Measurements from ENCODE around the gene NPRL2.

Gene NPRL2

DNA sequence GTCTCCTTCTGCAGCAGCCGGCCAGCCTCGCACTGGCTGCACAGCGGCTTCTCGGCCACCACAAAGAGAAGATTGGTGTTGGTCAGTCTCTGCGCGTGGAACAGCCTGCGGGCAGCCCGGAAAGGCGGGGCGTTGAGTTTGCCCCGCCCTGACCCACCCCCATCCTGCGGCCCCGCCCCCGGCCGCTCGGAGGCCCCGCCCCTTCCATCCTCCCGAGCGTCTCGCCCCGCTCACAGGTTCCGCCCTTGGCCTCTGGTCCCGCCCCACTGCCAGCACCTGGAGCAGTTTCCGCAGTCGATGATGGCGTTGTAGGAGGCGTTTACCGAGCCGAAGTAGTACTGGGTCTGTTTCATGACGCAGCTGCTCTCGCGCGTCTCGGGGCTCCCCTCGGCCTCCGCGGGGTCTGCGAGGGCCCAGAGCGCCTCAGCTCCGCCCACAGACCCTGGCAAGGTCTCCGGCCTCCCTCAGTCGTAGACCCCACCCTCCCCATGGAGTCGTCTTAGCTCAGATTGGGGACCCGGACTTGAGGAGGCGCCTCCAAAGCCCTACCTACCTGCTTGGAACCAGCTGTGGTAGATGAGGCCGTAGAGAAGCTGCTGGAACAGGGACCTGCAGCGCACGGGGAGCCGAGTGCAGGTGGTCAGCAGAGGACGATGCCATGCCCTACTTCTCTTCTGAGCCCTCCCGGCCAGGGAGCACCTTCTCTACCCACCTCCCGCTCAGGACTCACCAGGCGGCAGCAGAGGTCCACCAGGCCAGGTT, 14.7 kb upstream of the NPRL2 start:
- no CpG with 5 or more reads among the region's 53 CpGs for WGBS (ENCODE audit: extremely low coverage, insufficient coverage, insufficient read length)
- no peak overlapping the region for H2BK12ac ChIP-seq (ENCODE audit: low read length)
- peak overlapping the region; percentile 21 for H2BK120ac ChIP-seq (ENCODE audit: insufficient read depth, low read length, poor library complexity)
- peak overlapping the region; percentile 88 for H3K4me2 ChIP-seq (ENCODE audit: low read length)
- peak overlapping the region; percentile 47 for H3K14ac ChIP-seq (ENCODE audit: low read length)
- no peaks in the 10 kb centered on the region for H3K9me3 ChIP-seq (ENCODE audit: insufficient read depth, low read depth, low read length)
- H3K23ac ChIP-seq (ENCODE audit: low read length), result no peak overlapping the region
- no peak overlapping the region for H3K4ac ChIP-seq (ENCODE audit: low read depth, low read length)
- peak overlapping the region; percentile 31 for H3K18ac ChIP-seq (ENCODE audit: low read length)
- H2AFZ ChIP-seq (ENCODE audit: insufficient read depth, low read length, poor library complexity), result peak overlapping the region; percentile 88
- H2BK5ac ChIP-seq (ENCODE audit: low read depth, low read length, poor library complexity), result no peak overlapping the region
- H3K27ac ChIP-seq (ENCODE audit: low read depth, low read length), result no peak overlapping the region
- peak overlapping the region; percentile 47 for H3K9ac ChIP-seq (ENCODE audit: low read length)
- DNase-seq, result peak; percentile 86 to 92
- H3K79me1 ChIP-seq (ENCODE audit: low read length), result peaks cover 2% of the 10 kb centered on the region
- no peaks in the 10 kb centered on the region for H3K36me3 ChIP-seq (ENCODE audit: control insufficient read depth in 1 of 2, insufficient read depth in 2 of 2, low read length in 2 of 2)
- H4K12ac ChIP-seq (ENCODE audit: low read depth, low read length), result no peak overlapping the region
- H4K8ac ChIP-seq (ENCODE audit: low read depth, low read length), result peak overlapping the region; percentile 39
- H4K91ac ChIP-seq (ENCODE audit: low read depth, low read length), result peak overlapping the region; percentile 15
- no peak overlapping the region for H2AK5ac ChIP-seq (ENCODE audit: low read length)
- H3K27me3 ChIP-seq (ENCODE audit: insufficient read depth, low read length), result no peaks in the 10 kb centered on the region
- peaks cover 10 to 13% of the 10 kb centered on the region in 2 experiments for H3K4me1 ChIP-seq (ENCODE audit: control insufficient read depth in 1 of 2, insufficient read depth in 2 of 2, low read length in 2 of 2)
- H3K79me2 ChIP-seq (ENCODE audit: control insufficient read depth, insufficient read depth, low read length, poor library complexity), result peaks cover 1% of the 10 kb centered on the region
- H3K4me3 ChIP-seq (ENCODE audit: low read depth, low read length), result peak overlapping the region; percentile 65

DNA sequence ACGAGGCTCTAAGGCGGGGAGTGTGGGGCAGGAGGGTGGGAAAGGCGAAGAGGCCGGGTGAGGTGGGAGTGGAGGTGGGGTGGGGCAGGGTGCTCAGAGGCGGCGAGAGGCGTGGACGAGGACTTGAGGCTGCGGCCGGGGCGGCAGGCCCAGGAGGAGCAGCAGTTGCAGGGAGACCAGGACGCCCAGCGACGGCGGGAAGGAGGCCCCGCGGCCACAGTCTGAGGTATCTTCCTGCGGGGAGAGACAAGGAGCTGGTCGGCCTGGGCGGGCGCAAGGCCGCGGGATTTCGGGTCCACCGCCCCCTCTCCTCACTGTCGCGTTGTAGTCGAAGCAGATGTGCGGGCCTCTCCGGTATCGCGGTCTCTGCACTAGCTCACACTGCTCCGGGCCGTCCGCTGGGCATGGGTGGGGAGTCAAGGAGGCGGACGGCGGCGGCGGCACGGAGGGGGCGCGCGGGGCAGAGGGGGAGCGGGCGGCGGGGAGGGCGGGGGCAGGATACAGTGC, 14.1 kb upstream of the NPRL2 start:
- H3K9ac ChIP-seq (ENCODE audit: low read length), result no peak overlapping the region
- peak overlapping the region; percentile 62 for H2AFZ ChIP-seq (ENCODE audit: insufficient read depth, low read length, poor library complexity)
- H3K36me3 ChIP-seq (ENCODE audit: control insufficient read depth in 1 of 2, insufficient read depth in 2 of 2, low read length in 2 of 2), result no peaks in the 10 kb centered on the region
- no peak overlapping the region for H2BK120ac ChIP-seq (ENCODE audit: insufficient read depth, low read length, poor library complexity)
- H3K9me3 ChIP-seq (ENCODE audit: insufficient read depth, low read depth, low read length), result no peaks in the 10 kb centered on the region
- peak overlapping the region; percentile 6 for H4K12ac ChIP-seq (ENCODE audit: low read depth, low read length)
- H4K91ac ChIP-seq (ENCODE audit: low read depth, low read length), result peak overlapping the region; percentile 3
- H3K4ac ChIP-seq (ENCODE audit: low read depth, low read length), result no peak overlapping the region
- no peak overlapping the region for H3K27ac ChIP-seq (ENCODE audit: low read depth, low read length)
- peak in 1 of 2 donors; percentile 29 for DNase-seq
- H2AK5ac ChIP-seq (ENCODE audit: low read length), result no peak overlapping the region
- H3K23ac ChIP-seq (ENCODE audit: low read length), result no peak overlapping the region
- H2BK5ac ChIP-seq (ENCODE audit: low read depth, low read length, poor library complexity), result no peak overlapping the region
- peaks cover 1% of the 10 kb centered on the region for H3K79me2 ChIP-seq (ENCODE audit: control insufficient read depth, insufficient read depth, low read length, poor library complexity)
- H3K4me1 ChIP-seq (ENCODE audit: control insufficient read depth in 1 of 2, insufficient read depth in 2 of 2, low read length in 2 of 2), result peaks cover 10 to 13% of the 10 kb centered on the region in 2 experiments
- no peaks in the 10 kb centered on the region for H3K27me3 ChIP-seq (ENCODE audit: insufficient read depth, low read length)
- H3K4me2 ChIP-seq (ENCODE audit: low read length), result peak overlapping the region; percentile 88
- H3K18ac ChIP-seq (ENCODE audit: low read length), result no peak overlapping the region
- no CpG with 5 or more reads among the region's 48 CpGs for WGBS (ENCODE audit: extremely low coverage, insufficient coverage, insufficient read length)
- no peak overlapping the region for H3K14ac ChIP-seq (ENCODE audit: low read length)
- peak overlapping the region; percentile 65 for H3K4me3 ChIP-seq (ENCODE audit: low read depth, low read length)
- H3K79me1 ChIP-seq (ENCODE audit: low read length), result peaks cover 2% of the 10 kb centered on the region
- peak overlapping the region; percentile 71 for H4K8ac ChIP-seq (ENCODE audit: low read depth, low read length)
- H2BK12ac ChIP-seq (ENCODE audit: low read length), result no peak overlapping the region

DNA sequence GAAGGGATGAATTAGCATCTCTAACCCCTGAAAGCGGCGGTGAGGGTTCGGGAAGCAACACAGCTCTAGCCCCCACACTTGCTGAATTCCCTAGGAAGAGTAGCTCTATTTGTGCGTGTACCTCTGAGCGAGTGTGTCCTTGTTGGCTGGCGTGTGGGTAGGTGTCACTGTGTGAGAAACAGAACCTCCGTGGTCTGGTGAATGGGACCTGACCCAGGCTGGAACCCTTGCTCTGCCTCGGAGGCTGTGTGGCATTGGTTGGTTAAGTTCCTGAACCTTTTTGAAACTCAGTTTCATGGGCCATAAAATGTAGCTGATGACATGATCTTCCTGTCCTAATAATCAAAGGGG, 9.2 kb upstream of the NPRL2 start:
- H4K91ac ChIP-seq (ENCODE audit: low read depth, low read length), result no peak overlapping the region
- H3K27ac ChIP-seq (ENCODE audit: low read depth, low read length), result no peak overlapping the region
- H3K4me3 ChIP-seq (ENCODE audit: low read depth, low read length), result peak overlapping the region; percentile 16
- H2BK5ac ChIP-seq (ENCODE audit: low read depth, low read length, poor library complexity), result no peak overlapping the region
- H2BK12ac ChIP-seq (ENCODE audit: low read length), result no peak overlapping the region
- no peaks in the 10 kb centered on the region for H3K9me3 ChIP-seq (ENCODE audit: insufficient read depth, low read depth, low read length)
- peak overlapping the region; percentile 59 for H3K4me2 ChIP-seq (ENCODE audit: low read length)
- no peak overlapping the region for H3K18ac ChIP-seq (ENCODE audit: low read length)
- H2AFZ ChIP-seq (ENCODE audit: insufficient read depth, low read length, poor library complexity), result peak overlapping the region; percentile 19
- H4K8ac ChIP-seq (ENCODE audit: low read depth, low read length), result peak overlapping the region; percentile 51
- peaks cover 21 to 28% of the 10 kb centered on the region in 2 experiments for H3K36me3 ChIP-seq (ENCODE audit: control insufficient read depth in 1 of 2, insufficient read depth in 2 of 2, low read length in 2 of 2)
- H3K14ac ChIP-seq (ENCODE audit: low read length), result no peak overlapping the region
- no peak overlapping the region for H4K12ac ChIP-seq (ENCODE audit: low read depth, low read length)
- DNase-seq, result no peak
- no CpG with 5 or more reads among the region's 8 CpGs for WGBS (ENCODE audit: extremely low coverage, insufficient coverage, insufficient read length)
- no peak overlapping the region for H2AK5ac ChIP-seq (ENCODE audit: low read length)
- peaks cover 25 to 37% of the 10 kb centered on the region in 2 experiments for H3K4me1 ChIP-seq (ENCODE audit: control insufficient read depth in 1 of 2, insufficient read depth in 2 of 2, low read length in 2 of 2)
- H3K23ac ChIP-seq (ENCODE audit: low read length), result no peak overlapping the region
- H3K79me2 ChIP-seq (ENCODE audit: control insufficient read depth, insufficient read depth, low read length, poor library complexity), result peaks cover 16% of the 10 kb centered on the region
- no peak overlapping the region for H3K9ac ChIP-seq (ENCODE audit: low read length)
- H3K4ac ChIP-seq (ENCODE audit: low read depth, low read length), result no peak overlapping the region
- peaks cover 5% of the 10 kb centered on the region for H3K79me1 ChIP-seq (ENCODE audit: low read length)
- no peaks in the 10 kb centered on the region for H3K27me3 ChIP-seq (ENCODE audit: insufficient read depth, low read length)
- H2BK120ac ChIP-seq (ENCODE audit: insufficient read depth, low read length, poor library complexity), result no peak overlapping the region

DNA sequence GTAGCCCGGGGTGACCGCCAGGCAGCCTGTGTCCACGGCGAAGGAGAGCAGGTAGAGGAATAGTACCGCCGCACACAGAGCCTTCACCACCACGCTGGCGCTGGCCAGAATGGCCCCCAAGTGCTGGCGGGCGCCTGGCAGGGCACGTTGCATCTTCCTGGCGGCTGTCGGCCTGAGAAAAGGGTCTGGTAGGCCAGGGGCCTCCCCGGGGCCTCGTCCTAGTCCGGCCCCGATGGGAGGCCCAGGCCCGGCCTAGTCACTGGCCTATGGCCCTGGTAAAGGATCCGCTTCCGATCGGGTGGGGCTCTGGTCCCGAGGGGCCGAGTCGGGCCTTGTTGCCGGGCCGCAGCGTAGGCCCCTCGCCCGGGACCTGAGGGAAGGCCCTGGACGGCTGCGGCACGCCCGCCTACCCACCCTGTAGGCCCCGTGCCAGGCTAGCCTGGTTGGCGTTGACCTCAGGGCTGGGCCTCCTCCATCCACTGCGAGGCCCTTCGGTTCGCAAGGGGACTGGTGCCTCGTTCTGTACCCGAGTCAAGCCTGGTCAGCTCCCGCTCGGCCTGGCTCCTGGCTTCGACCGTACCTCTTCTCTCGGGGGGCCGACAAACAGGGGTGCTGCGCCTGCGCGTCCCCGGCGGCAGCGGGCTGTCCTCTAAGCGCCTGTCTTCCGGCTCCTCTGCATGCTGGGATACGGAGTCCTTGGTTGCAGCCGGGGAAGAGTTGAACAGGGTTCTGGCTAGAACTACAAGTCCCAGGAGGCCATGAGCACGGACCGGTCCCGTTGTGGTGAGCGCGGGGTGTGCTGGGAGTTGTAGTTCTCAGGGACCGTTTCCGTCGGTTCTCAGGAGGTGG, 8.6 kb upstream of the NPRL2 start, which contains the start of gene TMEM115:
TSS of gene TMEM115 (minus strand) at position 611 of the 849 bp plus-strand sequence. CDS start at position 153, 458 bp downstream.
- Histone ChIP-seq H4K12ac (ENCODE audit: low read depth, low read length) (peak within 1 kb of the TSS; percentile 93), H3K4ac (ENCODE audit: low read depth, low read length) (peak within 1 kb of the TSS; percentile 73), H3K14ac (ENCODE audit: low read length) (peak within 1 kb of the TSS; percentile 95), H3K4me1 (ENCODE audit: control insufficient read depth in 1 of 2, insufficient read depth in 2 of 2, low read length in 2 of 2) (peaks cover 19 to 33% of the 10 kb centered on the region in 2 experiments), H2AFZ (ENCODE audit: insufficient read depth, low read length, poor library complexity) (peak within 1 kb of the TSS; percentile 87), H3K36me3 (ENCODE audit: control insufficient read depth in 1 of 2, insufficient read depth in 2 of 2, low read length in 2 of 2) (peaks cover 27 to 34% of the 10 kb centered on the region in 2 experiments), H3K4me3 (ENCODE audit: low read depth, low read length) (peak within 1 kb of the TSS; percentile 94), H2BK5ac (ENCODE audit: low read depth, low read length, poor library complexity) (peak within 1 kb of the TSS; percentile 39), H3K79me2 (ENCODE audit: control insufficient read depth, insufficient read depth, low read length, poor library complexity) (peaks cover 15% of the 10 kb centered on the region), H3K79me1 (ENCODE audit: low read length) (peaks cover 4% of the 10 kb centered on the region), H2AK5ac (ENCODE audit: low read length) (peak within 1 kb of the TSS; percentile 85), H3K18ac (ENCODE audit: low read length) (peak within 1 kb of the TSS; percentile 94), H2BK12ac (ENCODE audit: low read length) (no peak within 1 kb of the TSS), H4K91ac (ENCODE audit: low read depth, low read length) (peak within 1 kb of the TSS; percentile 91), H3K23ac (ENCODE audit: low read length) (no peak within 1 kb of the TSS), H2BK120ac (ENCODE audit: insufficient read depth, low read length, poor library complexity) (peak within 1 kb of the TSS; percentile 81), H3K9ac (ENCODE audit: low read length) (peak within 1 kb of the TSS; percentile 92), H3K27me3 (ENCODE audit: insufficient read depth, low read length) (no peaks in the 10 kb centered on the region), H3K4me2 (ENCODE audit: low read length) (peak within 1 kb of the TSS; percentile 88), H3K27ac (ENCODE audit: low read depth, low read length) (no peak within 1 kb of the TSS), H4K8ac (ENCODE audit: low read depth, low read length) (peak within 1 kb of the TSS; percentile 98), H3K9me3 (ENCODE audit: insufficient read depth, low read depth, low read length) (no peaks in the 10 kb centered on the region)
- no CpG with 5 or more reads among the region's 64 CpGs for WGBS (ENCODE audit: extremely low coverage, insufficient coverage, insufficient read length)
- peak; percentile 94 to 96 for DNase-seq
